CD4-positive, alpha-beta T cell treated with Interleukin-4 for 4 hours (primary cell): Measurements from ENCODE around the gene PGK2.
"Not testable (repeated sequence)": the region's sequence is repeated elsewhere in the genome, so short reads cannot be mapped to it uniquely, and the experiment has no call there.

Experiments
- DNase-seq: peaks from one replicate; pipeline ENCODE4 v3.0.0-alpha.2; 2020

PGK2 gene

DNA sequence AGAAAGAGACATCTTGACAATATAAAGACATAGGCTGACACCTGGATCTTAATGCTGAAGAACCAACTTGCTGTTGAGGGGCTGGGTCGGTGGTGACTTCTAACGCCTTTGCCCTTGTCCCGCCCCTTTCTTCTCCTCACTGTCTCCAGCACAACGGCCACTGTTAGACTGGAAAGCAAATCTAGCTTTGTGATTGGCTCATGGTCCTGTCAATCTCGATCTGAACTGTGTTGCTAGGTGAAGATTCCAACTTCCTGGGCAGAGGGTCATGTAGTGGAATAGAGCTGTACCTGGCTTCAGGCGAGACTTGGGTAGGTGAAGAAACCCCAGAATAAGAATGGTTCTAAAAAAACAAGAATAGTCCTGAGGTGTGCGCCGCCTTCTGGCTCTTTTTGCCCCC, at the start of gene PGK2:
PGK2 (minus strand) TSS at position 110 of the 400 bp plus-strand sequence; CDS start at position 12, 98 bp downstream.
- DNase-seq: no peak

DNA sequence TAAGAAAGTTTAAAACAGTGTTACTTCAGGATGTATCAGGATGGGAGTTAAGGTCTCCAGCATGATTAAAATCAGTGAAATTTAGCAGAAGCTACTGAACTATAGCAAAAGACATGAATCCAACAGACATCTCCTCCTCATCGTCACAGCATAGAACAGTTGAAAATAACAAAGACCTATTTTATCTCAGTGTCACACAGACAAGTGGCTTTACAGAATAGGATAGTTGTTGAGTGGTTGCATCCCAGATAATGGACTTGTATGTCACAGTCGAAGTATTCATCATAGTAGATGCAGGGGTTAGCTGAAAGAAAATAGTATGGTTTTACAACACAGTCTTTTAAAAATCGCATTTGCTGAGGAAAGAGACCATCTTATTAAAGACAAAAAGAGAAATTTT, 48.1 kb upstream of the PGK2 start:
- no peak for DNase-seq

- DNase-seq: no peak
Observed at GRCh38 chr6:49833386-49833785, 46.3 kb upstream of the PGK2 start.

GRCh38 chr6:49826743-49827406, 39.8 kb upstream of the PGK2 start:
- no peak for DNase-seq

- no peak for DNase-seq
Observed at GRCh38 chr6:49815166-49815565, 28.1 kb upstream of the PGK2 start.

DNA sequence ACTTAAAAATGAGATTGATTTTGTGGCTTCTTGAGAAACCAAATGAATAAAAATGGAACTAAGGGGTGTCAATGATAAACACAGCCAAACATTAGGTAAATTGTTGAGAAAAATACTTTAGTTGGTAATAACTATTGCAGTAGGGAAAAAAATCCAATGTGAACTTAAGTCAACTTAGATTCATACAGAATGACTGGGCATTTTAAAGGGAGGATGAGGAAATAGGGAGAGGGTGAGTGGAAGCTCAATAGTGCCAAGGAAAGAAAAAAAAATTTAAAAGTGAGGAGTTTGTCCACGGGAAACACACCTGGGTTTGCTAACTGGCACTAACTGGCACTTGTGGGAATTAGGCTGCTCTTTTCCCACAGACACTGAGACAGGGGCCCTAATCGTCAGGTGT, 26.2 kb upstream of the PGK2 start:
- no peak for DNase-seq

- no peak for DNase-seq
Observed at GRCh38 chr6:49806145-49806544, 19.1 kb upstream of the PGK2 start.

- no peak for DNase-seq
Observed at GRCh38 chr6:49805246-49805645, 18.2 kb upstream of the PGK2 start.

- DNase-seq: no peak
Observed at GRCh38 chr6:49801525-49801924, 14.4 kb upstream of the PGK2 start.

DNA sequence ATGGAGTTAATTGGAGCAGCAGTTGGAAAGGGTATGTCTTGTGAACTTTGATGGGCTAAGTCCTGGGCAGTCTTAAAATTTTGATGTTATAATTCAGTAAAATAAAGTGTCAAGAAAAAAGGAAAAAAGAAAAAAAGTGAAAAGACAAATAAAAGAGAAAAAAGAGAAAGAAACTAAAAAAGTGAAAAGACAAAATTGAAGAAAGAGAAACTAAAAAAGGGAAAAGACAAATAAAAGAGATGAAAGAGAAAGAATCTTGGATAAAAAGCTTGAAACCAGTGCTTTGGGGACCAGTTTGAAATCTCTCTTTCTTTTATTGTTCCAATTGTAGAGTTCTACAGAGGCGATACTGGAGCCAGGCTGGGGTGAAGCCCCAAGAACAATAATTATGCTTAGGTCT, 12.0 kb upstream of the PGK2 start:
- DNase-seq: no peak

DNA sequence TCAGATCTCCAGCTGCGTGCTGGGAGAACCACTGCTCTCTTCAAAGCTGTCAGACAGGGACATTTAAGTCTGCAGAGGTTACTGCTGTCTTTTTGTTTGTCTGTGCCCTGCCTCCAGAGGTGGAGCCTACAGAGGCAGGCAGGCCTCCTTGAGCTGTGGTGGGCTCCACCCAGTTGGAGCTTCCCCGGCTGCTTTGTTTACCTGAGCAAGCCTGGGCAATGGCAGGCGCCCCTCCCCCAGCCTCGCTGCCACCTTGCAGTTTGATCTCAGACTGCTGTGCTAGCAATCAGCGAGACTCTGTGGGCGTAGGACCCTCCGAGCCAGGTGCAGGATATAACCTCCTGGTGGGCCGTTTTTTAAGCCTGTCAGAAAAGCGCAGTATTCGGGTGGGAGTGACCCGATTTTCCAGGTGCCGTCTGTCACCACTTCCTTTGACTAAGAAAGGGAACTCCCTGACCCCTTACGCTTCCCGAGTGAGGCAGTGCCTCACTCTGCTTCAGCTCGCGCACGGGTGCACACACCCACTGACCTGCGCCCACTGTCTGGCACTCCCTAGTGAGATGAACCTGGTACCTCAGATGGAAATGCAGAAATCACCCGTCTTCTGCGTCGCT, 9.9 kb upstream of the PGK2 start:
- not testable (repeated sequence) for DNase-seq

DNA sequence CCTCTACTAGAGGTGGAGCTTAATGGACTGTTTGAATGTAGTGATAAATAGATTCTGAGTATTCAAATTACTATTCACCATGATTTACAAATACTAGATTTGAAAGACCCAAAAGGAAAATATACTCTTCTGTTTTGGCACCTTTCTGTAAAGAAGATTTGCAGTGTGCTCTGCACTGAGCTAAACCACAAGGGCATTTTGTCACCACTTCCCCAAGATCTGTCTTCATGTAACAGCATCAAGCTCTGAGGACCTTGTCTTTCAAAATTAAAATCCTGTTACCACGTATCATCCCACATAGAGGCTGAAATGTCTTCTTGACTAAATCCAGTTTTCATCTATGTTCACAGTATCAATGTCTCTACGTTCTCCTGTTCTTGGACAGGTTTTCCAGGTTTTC, 3.3 kb upstream of the PGK2 start:
- no peak for DNase-seq

GRCh38 chr6:49784272-49784671, 2.8 kb downstream of the PGK2 start:
- DNase-seq: no peak

GRCh38 chr6:49782725-49783124, 4.4 kb downstream of the PGK2 start:
- no peak for DNase-seq

GRCh38 chr6:49782293-49782692, 4.8 kb downstream of the PGK2 start:
- DNase-seq: no peak

DNA sequence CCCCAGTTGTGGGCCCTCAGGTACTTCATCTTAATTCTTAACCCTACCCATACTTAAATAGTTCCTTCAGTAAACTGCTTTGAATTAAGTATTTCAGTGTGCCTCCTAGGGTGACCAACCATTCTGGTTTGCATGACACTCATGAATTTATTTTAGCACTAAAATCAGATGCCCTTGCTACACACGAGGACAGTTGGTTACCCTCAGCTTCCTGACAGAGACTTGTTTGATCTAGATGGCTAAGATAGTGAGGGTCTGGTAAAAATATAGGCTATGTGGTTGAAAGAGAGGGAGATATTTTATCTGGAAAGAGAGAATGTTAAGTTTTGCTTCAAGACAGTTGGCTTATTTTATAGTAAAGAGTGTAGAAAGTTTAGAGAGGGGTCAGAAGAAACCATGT, 10.6 kb downstream of the PGK2 start:
- no peak for DNase-seq

DNA sequence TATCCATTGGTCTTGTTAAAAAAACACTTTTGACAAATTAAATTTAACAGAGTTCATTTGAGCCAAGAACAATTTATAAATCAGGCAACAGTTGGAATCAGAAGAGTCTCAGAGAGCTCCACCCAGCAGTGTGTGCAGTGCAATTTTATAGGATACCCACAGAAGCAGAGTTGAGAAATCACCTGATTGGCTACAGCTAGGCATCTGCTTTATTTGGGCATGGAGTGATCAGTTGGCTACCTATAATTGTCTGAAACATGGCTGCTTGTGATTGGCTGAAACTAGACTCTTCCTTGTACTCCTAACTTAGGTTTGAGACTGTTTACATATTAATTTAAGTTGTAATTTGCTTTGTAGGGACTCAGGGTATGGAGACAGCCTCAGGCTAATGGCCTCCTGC, 12.0 kb downstream of the PGK2 start:
- no peak for DNase-seq

DNA sequence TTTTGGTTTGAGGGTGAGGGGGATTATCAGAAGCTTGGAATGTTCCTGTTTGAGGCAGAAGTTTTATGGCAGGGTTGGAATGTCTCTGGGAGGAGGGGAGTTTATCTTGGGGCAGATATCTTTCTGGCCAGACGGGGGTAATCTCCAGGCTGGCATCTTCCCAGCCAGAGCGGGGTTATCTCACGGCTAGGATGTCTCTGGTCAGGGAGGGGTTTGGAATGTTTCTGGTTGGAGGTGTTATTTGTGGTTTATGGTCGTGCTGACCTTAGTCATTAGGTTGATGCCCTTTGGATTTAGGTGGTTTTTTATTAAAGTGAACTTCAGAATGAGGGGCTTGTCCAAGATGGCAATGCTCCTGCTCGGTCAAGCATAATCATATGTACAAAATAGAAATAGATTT, 14.8 kb downstream of the PGK2 start:
- no peak for DNase-seq

- DNase-seq: no peak
Observed at GRCh38 chr6:49766762-49767161, 20.3 kb downstream of the PGK2 start.

DNA sequence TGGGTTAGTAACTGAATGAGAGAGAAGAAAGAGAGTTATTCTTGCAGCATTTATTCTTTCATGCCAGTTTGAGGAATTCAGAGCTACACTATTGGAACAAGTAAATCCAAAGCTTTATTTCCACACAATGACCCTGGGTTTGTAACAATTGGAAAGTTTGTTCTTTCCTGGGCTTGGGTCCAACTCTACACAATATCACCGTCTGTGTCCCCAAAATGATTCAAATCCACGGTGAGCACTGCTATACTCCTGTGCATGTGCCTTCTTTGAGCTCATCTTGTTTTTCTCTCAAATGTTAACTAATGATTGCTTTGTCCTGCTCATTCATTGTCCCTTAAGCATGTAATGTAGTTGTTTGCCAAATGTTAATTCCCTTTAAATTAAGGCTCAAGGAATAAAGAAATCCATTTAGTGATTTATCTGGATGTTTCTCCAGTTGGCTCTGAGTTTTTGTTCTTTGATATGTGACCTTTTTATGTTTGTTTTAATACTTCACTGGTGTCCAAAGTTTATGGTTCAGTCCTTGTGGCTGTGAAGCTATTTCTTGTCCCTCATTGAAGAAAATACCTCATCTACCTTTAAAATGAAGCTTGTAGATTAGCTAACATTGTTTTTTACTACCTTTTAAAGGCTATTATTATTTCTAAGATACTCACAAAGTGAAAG, 22.4 kb downstream of the PGK2 start:
- DNase-seq: no peak

DNA sequence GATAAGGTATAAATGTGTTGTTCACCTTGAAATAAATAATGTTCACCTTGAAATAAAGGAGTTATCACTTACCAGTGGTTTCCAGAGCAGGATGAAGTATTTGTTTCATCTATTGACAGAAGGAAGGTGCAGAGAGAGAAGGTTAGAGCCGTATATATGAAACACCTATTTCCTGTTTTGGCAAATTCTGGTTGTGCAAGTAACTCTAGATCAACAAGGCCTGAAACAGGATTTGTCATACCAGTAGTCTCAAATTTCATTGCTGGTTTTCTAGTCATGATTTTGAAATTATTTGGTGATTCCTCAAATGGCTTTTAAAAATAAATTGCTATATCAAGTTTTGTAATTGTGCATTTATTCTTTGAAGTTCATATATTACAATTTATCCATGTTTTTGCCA, 42.8 kb downstream of the PGK2 start, which contains the start of gene CRISP3:
CRISP3 (minus strand) TSS at position 130 of the 400 bp plus-strand sequence; CDS start at position 109, 21 bp downstream.
- DNase-seq: no peak

- DNase-seq: no peak
Observed at GRCh38 chr6:49743429-49743828, 43.7 kb downstream of the PGK2 start.

- no peak for DNase-seq
Observed at GRCh38 chr6:49739423-49739822, 47.7 kb downstream of the PGK2 start.

DNA sequence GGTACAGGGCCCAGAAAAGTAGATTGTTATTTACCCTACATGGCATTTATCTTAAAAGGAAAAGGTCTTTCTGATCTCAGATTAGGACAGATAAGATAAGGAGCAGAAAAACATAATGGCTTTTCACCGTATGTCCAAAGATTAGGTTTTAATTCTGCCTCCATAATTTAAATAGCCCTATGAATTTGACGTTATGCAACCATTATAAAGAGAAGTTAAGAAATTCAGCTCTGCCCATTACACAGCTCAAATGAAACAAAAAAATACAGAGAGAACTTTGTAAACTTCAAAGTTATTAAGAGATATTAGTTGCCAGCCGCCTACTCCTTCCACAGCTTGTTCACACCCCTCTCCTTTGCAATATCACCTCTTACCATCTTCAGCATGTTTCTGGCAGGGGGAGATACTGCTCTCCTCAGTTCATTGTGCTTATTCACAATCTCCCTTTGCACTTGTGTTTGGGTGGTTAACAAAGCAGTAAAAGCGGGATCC, 51.0 kb downstream of the PGK2 start:
- DNase-seq: no peak
